ENCODE data around the gene TUBA1A.
"Not testable (repeated sequence)": the region's sequence is repeated elsewhere in the genome, so short reads cannot be mapped to it uniquely, and the experiment has no call there.

TUBA1A gene

DNA sequence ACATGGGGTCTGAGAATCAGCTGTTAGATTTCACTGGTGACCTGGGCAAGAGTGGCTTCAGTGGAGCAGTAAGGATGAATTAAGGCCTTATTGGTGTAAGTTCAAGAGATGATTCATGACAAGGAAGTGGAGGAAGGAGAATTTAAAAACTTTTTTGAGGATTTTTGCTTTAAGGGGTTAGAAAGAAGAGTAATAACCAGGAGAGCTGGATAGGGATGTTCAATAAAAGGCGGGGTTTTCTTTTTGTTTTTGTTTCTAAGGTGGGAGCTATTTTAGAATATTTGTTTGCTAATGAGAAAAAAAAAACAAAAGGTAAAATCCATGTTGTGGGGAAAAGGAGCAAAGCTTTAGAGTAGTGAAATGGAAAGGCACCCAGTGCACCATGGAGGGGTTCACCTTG is 42.5 kb downstream of the TUBA1A start:
- DNase-seq: no peak

DNA sequence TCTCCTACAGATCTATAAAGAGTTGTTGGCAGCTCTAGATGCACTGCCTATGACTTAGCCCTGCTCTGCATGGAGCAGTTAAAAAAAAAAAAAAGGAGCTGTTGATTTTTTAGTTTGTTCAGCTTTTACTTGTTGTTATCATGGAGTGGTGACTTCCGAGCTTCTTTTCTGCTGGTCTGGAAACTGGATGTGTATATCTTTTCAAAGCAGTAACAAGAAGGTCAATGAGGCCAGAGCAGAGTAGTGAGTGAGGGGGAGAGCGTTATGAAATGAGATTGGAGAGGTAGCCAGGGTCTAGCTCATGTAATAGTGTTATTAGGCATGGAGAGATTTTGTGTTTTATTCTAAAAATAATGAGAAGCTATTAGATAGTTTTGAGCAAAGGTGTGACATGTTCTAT is 44.5 kb downstream of the TUBA1A start:
- no peak for DNase-seq

DNA sequence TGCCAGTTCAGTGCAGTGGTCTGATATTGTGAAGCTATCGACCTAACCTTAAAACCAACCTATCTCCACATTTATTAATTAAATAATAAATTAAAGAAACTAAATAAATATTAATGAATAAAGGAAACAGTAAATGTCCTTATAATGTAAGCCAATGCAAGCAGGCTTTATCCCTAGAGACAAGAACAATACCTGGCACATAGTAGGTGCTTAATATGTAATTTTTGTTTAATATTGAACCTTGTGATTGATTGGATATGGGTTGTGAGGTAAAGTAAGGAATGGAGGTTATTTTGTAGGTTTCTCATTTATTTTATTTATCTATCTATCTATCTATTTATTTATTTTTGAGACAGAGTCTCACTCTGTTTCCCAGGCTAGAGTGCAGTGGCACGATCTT is 49.9 kb downstream of the TUBA1A start:
- DNase-seq: no peak

DNA sequence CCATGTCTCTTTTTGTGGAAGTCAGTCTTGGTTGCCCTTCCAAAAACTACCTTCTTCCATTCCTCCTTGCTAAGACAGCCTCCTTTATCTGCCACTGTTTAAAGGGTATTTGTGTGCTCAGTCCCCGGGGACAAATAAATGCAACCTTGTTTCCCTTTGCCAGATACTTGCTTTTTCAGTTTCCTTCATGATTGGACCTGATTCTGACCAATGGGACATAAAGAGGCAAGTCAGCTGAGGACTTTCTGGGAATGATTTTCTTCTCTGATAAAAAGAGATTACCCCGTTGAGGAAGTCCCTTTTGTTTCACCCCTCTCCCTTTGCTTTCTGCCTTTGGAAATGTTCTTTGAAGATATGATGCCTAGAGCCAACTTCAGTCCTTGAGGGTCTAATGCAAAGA is 50.3 kb downstream of the TUBA1A start:
- no peak for DNase-seq

DNA sequence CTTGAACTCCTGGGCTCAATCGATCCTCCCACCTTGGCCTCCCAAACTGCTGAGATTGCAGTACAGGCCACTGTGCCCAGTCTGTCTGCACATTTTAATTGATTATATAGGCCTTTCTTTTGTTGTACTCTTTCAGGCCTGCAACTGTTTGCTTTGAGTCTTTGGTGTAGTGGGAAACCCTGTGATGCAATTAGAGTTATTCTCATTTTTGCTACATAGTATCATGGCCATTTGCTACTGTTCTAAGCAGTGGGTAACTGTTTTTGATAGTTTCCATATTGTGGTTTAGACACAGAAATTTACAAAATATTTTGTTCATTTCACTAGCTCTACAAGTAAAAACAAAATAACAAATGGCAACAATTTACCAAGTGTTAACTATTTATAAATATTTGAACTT is 51.4 kb downstream of the TUBA1A start:
- DNase-seq: no peak

- DNase-seq: not testable (repeated sequence)
These were observed 51.9 kb downstream of the TUBA1A start for GRCh38 chr12:49136997-49137396.

All from activated CD4-positive, CD25-positive, alpha-beta regulatory T cell (primary cell).